Esophagus squamous epithelium (tissue), 4 donors: Measurements from ENCODE around the gene FGR.

Source experiments
- POLR2A ChIP-seq, 4 donors: fragments of 450-650 bp; IDR thresholded peaks; one replicate each; pipeline ENCODE4 v1.6.1; 2017; ENCODE audit warnings: antibody characterized with exemption in 4 of 4, mild to moderate bottlenecking in 4 of 4, moderate library complexity in 3 of 4
- TF ChIP-seq, protein P1 (sequence below), 6 experiments: fragments of 450-650 bp in 4 of 6; fragments of 200-600 bp in 2 of 6; sonication (generic) in 2 of 6; IDR thresholded peaks; one replicate each; pipeline ENCODE4 v1.5.1; 2016 to 2019; ENCODE audit warnings: antibody characterized with exemption in 6 of 6, mild to moderate bottlenecking in 4 of 6, moderate library complexity in 4 of 6

DNA sequence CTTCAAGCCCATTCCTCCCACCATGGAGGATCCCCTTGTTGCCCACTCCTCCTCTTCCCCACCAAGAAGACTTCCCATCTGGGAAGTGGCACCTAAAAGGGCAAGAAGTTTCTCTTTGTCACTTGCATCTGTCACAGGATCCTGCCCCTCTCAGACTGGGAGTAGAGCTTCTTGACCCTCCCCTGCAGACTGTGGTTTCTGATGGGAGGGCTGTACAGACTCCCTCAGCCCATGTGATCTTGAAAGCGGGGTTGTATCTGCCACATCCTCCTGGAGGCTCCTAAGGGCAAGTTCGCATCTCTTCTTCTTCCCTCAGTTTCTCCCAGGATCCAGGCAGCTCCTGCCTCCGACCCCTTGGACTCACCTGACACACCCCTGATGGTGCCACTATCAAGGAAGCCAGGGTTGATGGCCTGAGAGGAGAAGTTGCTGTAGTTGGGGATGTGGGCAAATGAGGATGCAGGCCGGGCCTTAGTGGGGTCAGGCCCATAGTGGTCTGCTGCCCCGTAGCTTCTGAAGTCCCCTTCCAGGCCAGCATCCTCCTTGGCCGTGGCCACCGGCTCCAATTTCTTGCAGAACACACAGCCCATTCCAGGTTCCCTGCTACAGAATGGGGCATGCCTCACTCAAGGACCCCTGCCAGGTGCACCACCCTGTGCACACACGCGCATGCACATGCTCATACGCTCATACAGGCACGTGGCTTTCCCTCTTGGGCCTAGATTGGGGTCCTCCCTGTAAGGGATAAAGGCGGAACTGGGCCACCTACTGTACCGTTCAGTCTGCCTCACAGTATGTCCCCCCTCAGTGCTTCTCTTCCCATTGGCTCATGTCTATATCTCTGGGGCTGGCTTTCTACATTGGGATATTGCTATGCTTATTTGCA is 11.4 kb downstream of the FGR start:
- TF ChIP-seq, protein P1, sequence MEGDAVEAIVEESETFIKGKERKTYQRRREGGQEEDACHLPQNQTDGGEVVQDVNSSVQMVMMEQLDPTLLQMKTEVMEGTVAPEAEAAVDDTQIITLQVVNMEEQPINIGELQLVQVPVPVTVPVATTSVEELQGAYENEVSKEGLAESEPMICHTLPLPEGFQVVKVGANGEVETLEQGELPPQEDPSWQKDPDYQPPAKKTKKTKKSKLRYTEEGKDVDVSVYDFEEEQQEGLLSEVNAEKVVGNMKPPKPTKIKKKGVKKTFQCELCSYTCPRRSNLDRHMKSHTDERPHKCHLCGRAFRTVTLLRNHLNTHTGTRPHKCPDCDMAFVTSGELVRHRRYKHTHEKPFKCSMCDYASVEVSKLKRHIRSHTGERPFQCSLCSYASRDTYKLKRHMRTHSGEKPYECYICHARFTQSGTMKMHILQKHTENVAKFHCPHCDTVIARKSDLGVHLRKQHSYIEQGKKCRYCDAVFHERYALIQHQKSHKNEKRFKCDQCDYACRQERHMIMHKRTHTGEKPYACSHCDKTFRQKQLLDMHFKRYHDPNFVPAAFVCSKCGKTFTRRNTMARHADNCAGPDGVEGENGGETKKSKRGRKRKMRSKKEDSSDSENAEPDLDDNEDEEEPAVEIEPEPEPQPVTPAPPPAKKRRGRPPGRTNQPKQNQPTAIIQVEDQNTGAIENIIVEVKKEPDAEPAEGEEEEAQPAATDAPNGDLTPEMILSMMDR (IDR thresholded peaks at IDR 0.05), result no peak
- no peak for TF ChIP-seq POLR2A (IDR thresholded peaks at IDR 0.05)
